Measurements from ENCODE around the gene PROK1. TPM values are rescaled to one million over a fixed set of nuclear protein-coding genes. Genes with fewer than 3 reads are reported as not detected.

Gene PROK1
- total RNA-seq, 8 experiments from 2014 or later: 0.13 to 0.57 (median 0.25) TPM; not detected in 4

GRCh38 chr1:110475362-110476027 is 24.5 kb downstream of the PROK1 start:
- 20 to 100% (median 83%) methylated on average over 1 to 5 of the region's 5 CpGs; no CpG with 5 or more reads in 1 of the 10 experiments for WGBS, 10 experiments
- in situ Hi-C loops (cut with MboI; ENCODE audit: low pct_unique_long_range_greater_than_20kb in 2 of 9, low sequenced_read_pairs in 9 of 9, unreplicated experiment in 9 of 9): no loop called here
- peak in 3 of 8 experiments; percentile 38 to 72 (median 71) for ATAC-seq (replicated peaks in 6 of 8)

GRCh38 chr1:110476028-110476765 is 25.2 kb downstream of the PROK1 start:
- Histone ChIP-seq H3K27ac (no peak overlapping the region), H3K4me1 (replicated peaks in 1 of 2) (no peaks in the 10 kb centered on the region), H3K4me3 (no peak overlapping the region)
- WGBS, 10 experiments: 35 to 88% (median 74%) methylated on average over 5 to 10 of the region's 10 CpGs; no CpG with 5 or more reads in 1 of the 10 experiments
- in situ Hi-C loops (cut with MboI; ENCODE audit: low pct_unique_long_range_greater_than_20kb in 2 of 9, low sequenced_read_pairs in 9 of 9, unreplicated experiment in 9 of 9): no loop called here
- no peak for ATAC-seq (replicated peaks in 6 of 8)

More at GRCh38 chr1:110475362-110476027, 24.5 kb downstream of the PROK1 start:
- no peak overlapping the region for H3K4me3 ChIP-seq
- H3K4me1 ChIP-seq (replicated peaks in 1 of 2): no peaks in the 10 kb centered on the region
- H3K27ac ChIP-seq: no peak overlapping the region

GRCh38 chr1:110477041-110477440 is 26.1 kb downstream of the PROK1 start:
- H3K27ac ChIP-seq: no peak overlapping the region
- ATAC-seq (replicated peaks in 6 of 8): peak in 6 of 8 experiments; percentile 2 to 80 (median 56)
- WGBS, 10 experiments: 60 to 100% (median 90%) methylated on average over 1 to 2 of the region's 2 CpGs; no CpG with 5 or more reads in 4 of the 10 experiments
- in situ Hi-C loops (cut with MboI; ENCODE audit: low pct_unique_long_range_greater_than_20kb in 2 of 9, low sequenced_read_pairs in 9 of 9, unreplicated experiment in 9 of 9): no loop called here
- no peak overlapping the region for H3K4me3 ChIP-seq
- no peaks in the 10 kb centered on the region for H3K4me1 ChIP-seq (replicated peaks in 1 of 2)

GRCh38 chr1:110477445-110477957 is 26.6 kb downstream of the PROK1 start:
- peak in 7 of 8 experiments; percentile 11 to 63 (median 47) for ATAC-seq (replicated peaks in 6 of 8)
- no peaks in the 10 kb centered on the region for H3K4me1 ChIP-seq (replicated peaks in 1 of 2)
- WGBS, 10 experiments: 40 to 87% (median 71%) methylated on average over 1 to 3 of the region's 3 CpGs; no CpG with 5 or more reads in 4 of the 10 experiments
- in situ Hi-C loops (cut with MboI; ENCODE audit: low pct_unique_long_range_greater_than_20kb in 2 of 9, low sequenced_read_pairs in 9 of 9, unreplicated experiment in 9 of 9): no loop called here
- no peak overlapping the region for H3K4me3 ChIP-seq
- H3K27ac ChIP-seq: no peak overlapping the region

- in situ Hi-C loops (cut with MboI; ENCODE audit: low pct_unique_long_range_greater_than_20kb in 2 of 9, low sequenced_read_pairs in 9 of 9, unreplicated experiment in 9 of 9): no loop called here
Observed at GRCh38 chr1:110477967-110478640, 27.2 kb downstream of the PROK1 start.

GRCh38 chr1:110478886-110479285 is 27.9 kb downstream of the PROK1 start:
- peak in 1 of 8 experiments; percentile 3 for ATAC-seq (replicated peaks in 6 of 8)
- in situ Hi-C loops (cut with MboI; ENCODE audit: low pct_unique_long_range_greater_than_20kb in 2 of 9, low sequenced_read_pairs in 9 of 9, unreplicated experiment in 9 of 9): no loop called here
- H3K4me1 ChIP-seq (replicated peaks in 1 of 2): no peaks in the 10 kb centered on the region
- no peak overlapping the region for H3K4me3 ChIP-seq
- H3K27ac ChIP-seq: no peak overlapping the region
- WGBS, 10 experiments: 73 to 100% (median 93%) methylated on average over 1 to 6 of the region's 8 CpGs; no CpG with 5 or more reads in 1 of the 10 experiments

More at GRCh38 chr1:110477967-110478640, 27.2 kb downstream of the PROK1 start:
- no peak overlapping the region for H3K4me3 ChIP-seq
- 34 to 100% (median 78%) methylated on average over 1 to 3 of the region's 3 CpGs; no CpG with 5 or more reads in 1 of the 10 experiments for WGBS, 10 experiments
- peak in 1 of 8 experiments; percentile 52 for ATAC-seq (replicated peaks in 6 of 8)
- no peaks in the 10 kb centered on the region for H3K4me1 ChIP-seq (replicated peaks in 1 of 2)
- no peak overlapping the region for H3K27ac ChIP-seq

- 0 to 79% (median 63%) methylated on average over 1 to 4 of the region's 4 CpGs; no CpG with 5 or more reads in 6 of the 10 experiments for WGBS, 10 experiments
- no peak overlapping the region for H3K27ac ChIP-seq
- in situ Hi-C loops (cut with MboI; ENCODE audit: low pct_unique_long_range_greater_than_20kb in 2 of 9, low sequenced_read_pairs in 9 of 9, unreplicated experiment in 9 of 9): no loop called here
- no peaks in the 10 kb centered on the region for H3K4me1 ChIP-seq (replicated peaks in 1 of 2)
- no peak for ATAC-seq (replicated peaks in 6 of 8)
- no peak overlapping the region for H3K4me3 ChIP-seq
Observed at GRCh38 chr1:110480356-110481096, 29.6 kb downstream of the PROK1 start.

- 17 to 71% (median 51%) methylated on average over 2 to 12 of the region's 12 CpGs for WGBS, 10 experiments
- ATAC-seq (replicated peaks in 6 of 8): peak in 4 of 8 experiments; percentile 11 to 46 (median 30)
- Histone ChIP-seq H3K4me1 (replicated peaks in 1 of 2) (no peaks in the 10 kb centered on the region), H3K27ac (no peak overlapping the region), H3K4me3 (no peak overlapping the region)
- in situ Hi-C loops (cut with MboI; ENCODE audit: low pct_unique_long_range_greater_than_20kb in 2 of 9, low sequenced_read_pairs in 9 of 9, unreplicated experiment in 9 of 9): no loop called here
Observed at GRCh38 chr1:110481968-110482623, 31.1 kb downstream of the PROK1 start.

GRCh38 chr1:110482662-110483307 is 31.8 kb downstream of the PROK1 start:
- in situ Hi-C loops (cut with MboI; ENCODE audit: low pct_unique_long_range_greater_than_20kb in 2 of 9, low sequenced_read_pairs in 9 of 9, unreplicated experiment in 9 of 9): no loop called here
- Histone ChIP-seq H3K4me1 (replicated peaks in 1 of 2) (no peaks in the 10 kb centered on the region), H3K4me3 (no peak overlapping the region), H3K27ac (no peak overlapping the region)
- 20 to 59% (median 50%) methylated on average over 1 to 12 of the region's 18 CpGs; no CpG with 5 or more reads in 4 of the 10 experiments for WGBS, 10 experiments
- ATAC-seq (replicated peaks in 6 of 8): peak in 2 of 8 experiments; percentile 26 to 32

GRCh38 chr1:110483308-110483685 is 32.3 kb downstream of the PROK1 start:
- Histone ChIP-seq H3K27ac (no peak overlapping the region), H3K4me1 (replicated peaks in 1 of 2) (no peaks in the 10 kb centered on the region), H3K4me3 (no peak overlapping the region)
- ATAC-seq (replicated peaks in 6 of 8): no peak
- in situ Hi-C loops (cut with MboI; ENCODE audit: low pct_unique_long_range_greater_than_20kb in 2 of 9, low sequenced_read_pairs in 9 of 9, unreplicated experiment in 9 of 9): no loop called here
- WGBS, 10 experiments: 63 to 100% (median 97%) methylated on average over 1 to 6 of the region's 9 CpGs; no CpG with 5 or more reads in 4 of the 10 experiments

- 63 to 94% (median 90%) methylated on average over 2 to 11 of the region's 12 CpGs; no CpG with 5 or more reads in 5 of the 10 experiments for WGBS, 10 experiments
- Histone ChIP-seq H3K27ac (no peak overlapping the region), H3K4me1 (replicated peaks in 1 of 2) (no peaks in the 10 kb centered on the region), H3K4me3 (no peak overlapping the region)
- no peak for ATAC-seq (replicated peaks in 6 of 8)
- in situ Hi-C loops (cut with MboI; ENCODE audit: low pct_unique_long_range_greater_than_20kb in 2 of 9, low sequenced_read_pairs in 9 of 9, unreplicated experiment in 9 of 9): no loop called here
Observed at GRCh38 chr1:110484801-110485200, 33.9 kb downstream of the PROK1 start.

All from motor neuron (in vitro differentiated cells).